Neural cell (in vitro differentiated cells): Measurements from ENCODE around the gene USH1C. TPM values are rescaled to one million over a fixed set of nuclear protein-coding genes. Genes with fewer than 3 reads are reported as not detected.

Experiments used
- H2AFZ ChIP-seq: fragments of 200-600, 300-800 bp; sonication (generic), shearing (Covaris generic); 2 replicates; pipeline ENCODE4 v1.6.0; 2014; ENCODE audit warnings: low read depth, mild to moderate bottlenecking, antibody characterized with exemption, low read length, moderate library complexity
- H3F3A ChIP-seq: fragments of 200-600 bp; shearing (Covaris generic); 2 replicates; pipeline ENCODE4 v1.6.1; 2016; ENCODE audit warnings: mild to moderate bottlenecking, moderate library complexity, mixed read lengths, antibody characterized with exemption, low read length; ENCODE audit not compliant: insufficient read depth, poor library complexity, severe bottlenecking
- H3K27ac ChIP-seq: fragments of 200-600, 300-800 bp; sonication (generic), shearing (Covaris generic); 2 replicates; pipeline ENCODE4 v1.5.1; 2014; ENCODE audit warnings: mild to moderate bottlenecking, low read length, moderate library complexity
- H3K27me3 ChIP-seq: fragments of 300-800, 200-600 bp; sonication (generic), shearing (Covaris generic); 2 replicates; pipeline ENCODE4 v1.6.0; 2014; ENCODE audit warnings: mild to moderate bottlenecking, low read depth, low read length, moderate library complexity; ENCODE audit not compliant: insufficient read depth
- H3K36me3 ChIP-seq: fragments of 300-800, 200-600 bp; sonication (generic), shearing (Covaris generic); 2 replicates; pipeline ENCODE4 v1.5.1; 2014; ENCODE audit warnings: mild to moderate bottlenecking, antibody characterized with exemption, low read length, moderate library complexity; ENCODE audit not compliant: insufficient read depth
- H3K4me2 ChIP-seq: fragments of 300-800, 200-600 bp; sonication (generic), shearing (Covaris generic); 2 replicates; pipeline ENCODE4 v1.6.0; 2014; ENCODE audit warnings: mild to moderate bottlenecking, low read length
- H3K4me3 ChIP-seq: fragments of 300-800, 200-600 bp; sonication (generic), shearing (Covaris generic); 2 replicates; pipeline ENCODE4 v1.5.1; 2014; ENCODE audit warnings: mild to moderate bottlenecking, low read length, moderate library complexity
- H3K79me2 ChIP-seq: fragments of 200-600 bp; shearing (Covaris generic); replicated peaks from 2 replicates; pipeline ENCODE4 v1.6.0; 2014; ENCODE audit warnings: mild to moderate bottlenecking, low read length, moderate library complexity; ENCODE audit not compliant: insufficient read depth
- H3K9ac ChIP-seq: fragments of 300-800, 200-600 bp; sonication (generic), shearing (Covaris generic); 2 replicates; pipeline ENCODE4 v1.6.1; 2016; ENCODE audit warnings: mild to moderate bottlenecking, low read length, mixed read lengths
- H3K9me2 ChIP-seq: fragments of 200-600 bp; shearing (Covaris generic); 2 replicates; pipeline ENCODE4 v1.6.1; 2016; ENCODE audit warnings: mild to moderate bottlenecking, low read length, mixed read lengths; ENCODE audit not compliant: insufficient read depth
- H3K9me3 ChIP-seq: fragments of 200-600, 300-800 bp; sonication (generic), shearing (Covaris generic); 2 replicates; pipeline ENCODE4 v1.6.1; 2016; ENCODE audit warnings: mild to moderate bottlenecking, mixed run types, low read length, moderate library complexity, mixed read lengths
- H4K20me1 ChIP-seq: fragments of 200-600 bp; shearing (Covaris generic); 2 replicates; pipeline ENCODE4 v1.6.1; 2016; ENCODE audit warnings: mild to moderate bottlenecking, mixed run types; ENCODE audit not compliant: insufficient read depth
- EP300 ChIP-seq: fragments of 450-650 bp; conservative IDR thresholded peaks from 2 replicates; pipeline ENCODE4 v1.6.1; 2014; ENCODE audit warnings: antibody characterized with exemption, mild to moderate bottlenecking, moderate library complexity; ENCODE audit not compliant: poor library complexity, severe bottlenecking
- EZH2 ChIP-seq: fragments of 200-600, 300-800 bp; shearing (Covaris generic), sonication (generic); IDR thresholded peaks from 2 replicates; pipeline ENCODE4 v1.6.1; 2014; ENCODE audit warnings: antibody characterized with exemption, low read length, borderline replicate concordance, mild to moderate bottlenecking; ENCODE audit not compliant: insufficient read depth, poor library complexity, severe bottlenecking
- MXI1 ChIP-seq: fragments of 450-650 bp; conservative IDR thresholded peaks from 2 replicates; pipeline ENCODE4 v1.6.1; 2014; ENCODE audit warnings: antibody characterized with exemption, mild to moderate bottlenecking; ENCODE audit not compliant: poor library complexity, severe bottlenecking
- POLR2AphosphoS5 ChIP-seq: IDR thresholded peaks from 2 replicates; pipeline ENCODE4 v1.6.1; 2012
- RAD21 ChIP-seq: fragments of 450-650 bp; conservative IDR thresholded peaks from 2 replicates; pipeline ENCODE4 v1.6.1; 2014; ENCODE audit warnings: antibody characterized with exemption, mild to moderate bottlenecking, moderate library complexity
- SMC3 ChIP-seq: fragments of 450-650 bp; conservative IDR thresholded peaks from 2 replicates; pipeline ENCODE4 v1.6.1; 2014; ENCODE audit warnings: antibody characterized with exemption, mild to moderate bottlenecking, moderate library complexity; ENCODE audit not compliant: poor library complexity
- TAF1 ChIP-seq: IDR thresholded peaks from 2 replicates; pipeline ENCODE4 v1.6.1; 2012; ENCODE audit warnings: low read depth
- polyA plus RNA-seq: library from polyadenylated mRNA; depleted of rRNA; stranded (reverse); fragments of >200 nt; gene quantifications from 2 replicates; pipeline ENCODE4 v1.2.3, GENCODE V29; 2014
- TF ChIP-seq, protein P1 (sequence below): IDR thresholded peaks from 2 replicates; pipeline ENCODE4 v1.6.1; 2012; ENCODE audit warnings: borderline replicate concordance
- TF ChIP-seq, protein P2 (sequence below): fragments of 450-650 bp; IDR thresholded peaks from 2 replicates; pipeline ENCODE4 v1.5.1; 2014; ENCODE audit warnings: antibody characterized with exemption, mild to moderate bottlenecking, moderate library complexity; ENCODE audit not compliant: poor library complexity, severe bottlenecking

USH1C gene
- polyA plus RNA-seq, 1 donor from 2014 or later: 0.67 TPM

DNA sequence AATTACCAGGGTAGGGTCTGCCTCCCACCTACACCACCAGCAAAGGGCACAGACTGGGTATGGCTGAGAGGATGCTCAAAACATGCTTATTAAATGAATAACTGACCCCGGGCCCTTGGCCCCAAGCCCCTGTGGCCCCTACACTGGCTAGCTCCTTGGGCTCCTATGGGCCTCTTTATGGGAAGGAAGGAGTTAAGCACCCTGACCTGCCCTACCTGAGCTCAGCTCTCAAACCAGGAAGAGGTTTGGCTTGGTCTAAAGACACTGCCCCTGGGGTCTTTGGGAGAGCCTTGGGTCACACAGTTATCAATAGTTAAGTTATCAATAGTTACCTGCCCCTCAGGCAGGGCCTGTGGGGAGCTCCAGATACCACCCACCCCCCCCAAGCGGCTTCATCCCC lies 1.2 kb downstream of the USH1C start:
- Histone ChIP-seq H3K9me2 (no peaks in the 10 kb centered on the region), H3K27me3 (no peaks in the 10 kb centered on the region), H3K79me2 (no peaks in the 10 kb centered on the region), H3K9ac (no peak overlapping the region), H2AFZ (no peak overlapping the region), H3K9me3 (no peaks in the 10 kb centered on the region), H3K4me3 (no peak overlapping the region), H4K20me1 (no peaks in the 10 kb centered on the region), H3K27ac (no peak overlapping the region), H3K4me2 (no peak overlapping the region), H3F3A (no peaks in the 10 kb centered on the region), H3K36me3 (no peaks in the 10 kb centered on the region)
- TF ChIP-seq TAF1 (no peak), RAD21 (no peak), POLR2AphosphoS5 (no peak), EP300 (no peak), MXI1 (no peak), EZH2 (no peak), SMC3 (no peak)
- TF ChIP-seq, protein P1, sequence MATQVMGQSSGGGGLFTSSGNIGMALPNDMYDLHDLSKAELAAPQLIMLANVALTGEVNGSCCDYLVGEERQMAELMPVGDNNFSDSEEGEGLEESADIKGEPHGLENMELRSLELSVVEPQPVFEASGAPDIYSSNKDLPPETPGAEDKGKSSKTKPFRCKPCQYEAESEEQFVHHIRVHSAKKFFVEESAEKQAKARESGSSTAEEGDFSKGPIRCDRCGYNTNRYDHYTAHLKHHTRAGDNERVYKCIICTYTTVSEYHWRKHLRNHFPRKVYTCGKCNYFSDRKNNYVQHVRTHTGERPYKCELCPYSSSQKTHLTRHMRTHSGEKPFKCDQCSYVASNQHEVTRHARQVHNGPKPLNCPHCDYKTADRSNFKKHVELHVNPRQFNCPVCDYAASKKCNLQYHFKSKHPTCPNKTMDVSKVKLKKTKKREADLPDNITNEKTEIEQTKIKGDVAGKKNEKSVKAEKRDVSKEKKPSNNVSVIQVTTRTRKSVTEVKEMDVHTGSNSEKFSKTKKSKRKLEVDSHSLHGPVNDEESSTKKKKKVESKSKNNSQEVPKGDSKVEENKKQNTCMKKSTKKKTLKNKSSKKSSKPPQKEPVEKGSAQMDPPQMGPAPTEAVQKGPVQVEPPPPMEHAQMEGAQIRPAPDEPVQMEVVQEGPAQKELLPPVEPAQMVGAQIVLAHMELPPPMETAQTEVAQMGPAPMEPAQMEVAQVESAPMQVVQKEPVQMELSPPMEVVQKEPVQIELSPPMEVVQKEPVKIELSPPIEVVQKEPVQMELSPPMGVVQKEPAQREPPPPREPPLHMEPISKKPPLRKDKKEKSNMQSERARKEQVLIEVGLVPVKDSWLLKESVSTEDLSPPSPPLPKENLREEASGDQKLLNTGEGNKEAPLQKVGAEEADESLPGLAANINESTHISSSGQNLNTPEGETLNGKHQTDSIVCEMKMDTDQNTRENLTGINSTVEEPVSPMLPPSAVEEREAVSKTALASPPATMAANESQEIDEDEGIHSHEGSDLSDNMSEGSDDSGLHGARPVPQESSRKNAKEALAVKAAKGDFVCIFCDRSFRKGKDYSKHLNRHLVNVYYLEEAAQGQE: no peak
- TF ChIP-seq, protein P2, sequence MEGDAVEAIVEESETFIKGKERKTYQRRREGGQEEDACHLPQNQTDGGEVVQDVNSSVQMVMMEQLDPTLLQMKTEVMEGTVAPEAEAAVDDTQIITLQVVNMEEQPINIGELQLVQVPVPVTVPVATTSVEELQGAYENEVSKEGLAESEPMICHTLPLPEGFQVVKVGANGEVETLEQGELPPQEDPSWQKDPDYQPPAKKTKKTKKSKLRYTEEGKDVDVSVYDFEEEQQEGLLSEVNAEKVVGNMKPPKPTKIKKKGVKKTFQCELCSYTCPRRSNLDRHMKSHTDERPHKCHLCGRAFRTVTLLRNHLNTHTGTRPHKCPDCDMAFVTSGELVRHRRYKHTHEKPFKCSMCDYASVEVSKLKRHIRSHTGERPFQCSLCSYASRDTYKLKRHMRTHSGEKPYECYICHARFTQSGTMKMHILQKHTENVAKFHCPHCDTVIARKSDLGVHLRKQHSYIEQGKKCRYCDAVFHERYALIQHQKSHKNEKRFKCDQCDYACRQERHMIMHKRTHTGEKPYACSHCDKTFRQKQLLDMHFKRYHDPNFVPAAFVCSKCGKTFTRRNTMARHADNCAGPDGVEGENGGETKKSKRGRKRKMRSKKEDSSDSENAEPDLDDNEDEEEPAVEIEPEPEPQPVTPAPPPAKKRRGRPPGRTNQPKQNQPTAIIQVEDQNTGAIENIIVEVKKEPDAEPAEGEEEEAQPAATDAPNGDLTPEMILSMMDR: no peak

DNA sequence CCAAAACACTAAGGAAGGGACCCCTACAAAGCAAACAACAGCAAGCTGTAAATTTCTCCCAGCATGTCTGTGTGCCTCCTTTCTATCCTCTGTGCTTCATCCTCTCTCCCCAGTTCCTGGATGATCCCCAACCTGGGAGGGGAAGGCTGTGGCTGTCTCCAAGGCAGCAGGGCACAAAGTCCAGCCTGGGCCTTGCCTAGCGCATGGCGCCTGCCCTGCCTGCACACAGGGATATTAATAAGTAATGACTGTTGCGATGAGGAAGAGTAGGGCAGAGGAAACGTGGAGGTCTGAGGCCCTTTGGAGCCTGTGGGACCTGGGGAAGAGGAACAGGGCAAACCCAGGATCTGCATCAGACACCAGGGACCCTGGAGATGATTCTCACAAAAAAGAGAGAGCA lies 2.0 kb downstream of the USH1C start:
- Histone ChIP-seq H3K9ac (no peak overlapping the region), H3K79me2 (no peaks in the 10 kb centered on the region), H3F3A (no peaks in the 10 kb centered on the region), H3K4me2 (no peak overlapping the region), H4K20me1 (no peaks in the 10 kb centered on the region), H3K27me3 (no peaks in the 10 kb centered on the region), H2AFZ (no peak overlapping the region), H3K36me3 (no peaks in the 10 kb centered on the region), H3K9me2 (no peaks in the 10 kb centered on the region), H3K27ac (no peak overlapping the region), H3K4me3 (no peak overlapping the region), H3K9me3 (no peaks in the 10 kb centered on the region)
- no peak for TF ChIP-seq SMC3
- no peak for TF ChIP-seq TAF1
- TF ChIP-seq, protein P1: no peak
- TF ChIP-seq EZH2: no peak
- no peak for TF ChIP-seq MXI1
- no peak for TF ChIP-seq POLR2AphosphoS5
- no peak for TF ChIP-seq RAD21
- TF ChIP-seq EP300: no peak
- TF ChIP-seq, protein P2: no peak
